Stimulated activated CD4-positive, alpha-beta T cell treated with anti-CD3 and anti-CD28 coated beads, TNF-alpha, amount 100 ng/mL, for 1 hour (primary cell): ENCODE results near the gene LDLRAD4.
"Not testable (repeated sequence)": the region's sequence is repeated elsewhere in the genome, so short reads cannot be mapped to it uniquely, and the experiment has no call there.

Experiments
- DNase-seq, 3 donors: peaks; one replicate each; pipeline ENCODE4 v3.0.0-alpha.2; 2020; ENCODE audit warnings: low read depth in 3 of 3, low spot score in 1 of 3

The LDLRAD4 gene

DNA sequence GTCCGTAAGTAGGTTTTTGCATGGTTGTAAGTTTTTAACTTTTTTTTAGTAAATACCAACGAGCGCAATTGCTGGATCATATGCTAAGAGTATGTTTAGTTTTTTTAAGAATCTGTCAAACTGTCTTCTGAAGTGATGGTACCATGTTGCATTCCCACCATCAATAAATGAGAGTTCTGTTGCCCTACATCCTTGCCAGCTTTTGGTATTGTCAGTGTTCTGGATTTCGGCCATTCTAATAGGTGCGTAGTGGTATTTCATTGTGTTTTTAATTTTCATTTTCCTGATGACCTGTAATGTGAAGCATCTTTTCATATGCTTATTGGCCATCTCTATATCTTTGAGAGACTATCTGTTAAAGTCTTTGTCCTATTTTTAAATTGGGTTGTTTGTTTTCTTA lies 114.3 kb downstream of the LDLRAD4 start:
- no peak for DNase-seq

- DNase-seq, result no peak
Observed at GRCh38 chr18:13335903-13336302, 117.3 kb downstream of the LDLRAD4 start.

DNA sequence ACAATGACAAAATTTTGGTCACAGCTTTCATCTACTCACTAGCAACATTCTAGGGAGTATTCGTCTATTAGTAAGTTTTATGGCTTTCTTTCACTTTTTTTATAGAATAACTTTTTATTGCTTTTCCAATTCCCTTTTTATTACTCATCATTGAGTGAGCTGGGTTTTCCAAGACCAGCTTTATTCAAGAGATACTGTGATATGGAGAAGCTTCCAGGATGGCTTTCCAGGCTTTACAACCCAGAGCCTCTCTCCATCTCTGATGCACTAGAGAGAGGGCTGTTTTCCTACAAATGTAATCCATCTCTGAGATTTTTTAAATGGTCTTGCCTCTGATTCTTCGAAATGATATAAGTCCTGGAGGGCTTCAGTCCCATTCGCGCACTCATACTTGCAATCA lies 118.3 kb downstream of the LDLRAD4 start:
- DNase-seq, result no peak

DNA sequence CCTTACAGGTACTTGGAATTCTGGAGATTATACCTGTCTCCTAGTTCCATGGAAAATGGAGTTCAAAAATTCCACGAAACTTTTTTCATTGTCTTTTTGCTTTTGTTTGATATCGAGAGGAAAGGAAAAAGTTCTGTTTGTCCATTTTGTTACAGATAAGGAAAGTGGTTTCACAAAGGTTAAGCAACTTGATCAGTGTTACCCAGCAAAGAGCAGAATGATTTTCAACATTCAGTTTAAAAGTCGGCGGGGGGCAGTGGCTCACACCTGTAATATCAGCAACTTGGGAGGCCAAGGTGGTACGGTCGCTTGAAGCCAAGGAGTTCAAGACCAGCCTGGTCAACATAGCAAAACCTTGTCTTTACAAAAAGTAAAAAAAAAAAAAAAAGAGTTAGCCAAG lies 118.8 kb downstream of the LDLRAD4 start:
- no peak for DNase-seq

GRCh38 chr18:13338318-13338717 lies 119.8 kb downstream of the LDLRAD4 start:
- no peak for DNase-seq

GRCh38 chr18:13339653-13340052 lies 121.1 kb downstream of the LDLRAD4 start:
- no peak for DNase-seq

GRCh38 chr18:13346449-13346848 lies 127.9 kb downstream of the LDLRAD4 start:
- DNase-seq, result not testable (repeated sequence)

DNA sequence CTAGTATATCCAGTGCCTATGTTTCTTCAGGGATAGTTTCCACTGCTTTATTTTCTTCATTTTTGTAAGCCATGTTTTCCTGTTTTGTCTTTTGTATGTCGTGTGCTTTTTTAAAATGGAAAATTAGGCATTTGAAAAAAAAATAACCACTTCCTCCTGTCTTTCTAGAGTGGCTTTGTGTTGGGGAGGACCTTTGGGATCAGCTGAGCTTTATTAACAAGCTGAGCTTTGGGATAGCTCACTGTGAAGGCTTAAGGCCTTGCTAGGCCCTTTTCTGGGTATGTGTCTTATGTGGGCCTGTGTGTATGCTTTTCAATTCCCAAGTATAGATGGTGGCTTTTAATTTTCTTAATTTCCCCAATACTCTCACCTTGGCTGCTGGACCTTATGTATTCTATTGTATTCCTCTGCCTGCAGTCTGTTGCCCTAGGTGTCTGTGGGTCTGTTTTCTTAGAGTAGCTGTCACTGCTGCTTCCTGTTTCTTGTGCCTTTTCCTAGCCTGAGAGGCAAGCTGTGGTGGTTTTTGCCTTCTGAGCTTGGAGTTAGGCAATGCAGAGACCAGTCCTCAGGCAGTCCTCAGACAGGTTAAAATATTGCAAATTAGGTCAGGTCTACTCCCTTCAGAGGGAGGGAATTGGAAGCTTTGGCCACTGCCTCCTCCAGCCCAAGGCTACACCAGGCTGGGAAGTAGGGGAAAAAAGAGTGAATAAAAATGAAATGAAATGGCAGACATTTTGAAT lies 134.7 kb downstream of the LDLRAD4 start:
- DNase-seq, result no peak

DNA sequence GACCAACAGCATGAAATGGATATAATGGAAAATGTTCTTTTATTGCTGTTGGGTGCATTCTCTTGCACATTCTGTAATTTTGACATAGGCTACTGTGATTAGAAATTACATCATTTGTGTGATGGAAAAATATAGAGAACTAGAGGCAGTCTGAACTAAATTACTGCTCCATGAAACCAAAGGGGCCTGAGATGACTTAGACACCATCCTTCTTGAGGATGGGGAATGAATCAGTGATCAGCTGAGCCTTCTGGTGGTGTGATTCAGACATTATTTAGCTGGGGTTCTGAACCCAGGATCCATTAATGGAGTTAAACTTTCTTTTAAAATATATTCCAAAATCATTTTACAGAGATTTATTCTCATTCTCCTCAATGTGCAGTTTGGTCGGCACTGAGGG lies 135.8 kb downstream of the LDLRAD4 start:
- no peak for DNase-seq

DNA sequence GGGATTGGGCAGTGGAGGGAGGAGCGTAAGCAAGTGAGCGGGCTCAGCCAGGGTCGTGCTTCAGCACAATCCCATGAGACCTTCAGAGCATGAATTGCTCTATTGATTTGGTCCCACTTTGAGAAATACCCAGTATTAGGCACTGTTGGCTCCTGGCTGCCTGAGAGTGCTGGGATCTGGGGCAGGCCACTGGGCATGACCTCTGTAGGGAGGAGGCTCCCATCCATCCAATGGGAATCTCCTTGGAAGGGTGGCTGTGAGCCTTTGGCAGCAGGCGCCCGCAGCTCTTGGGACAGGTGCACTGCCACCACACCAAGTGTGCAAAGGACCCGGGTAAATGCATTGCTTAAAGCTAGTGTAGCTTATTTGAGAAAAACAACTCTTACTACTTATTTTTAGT lies 137.5 kb downstream of the LDLRAD4 start:
- DNase-seq, result no peak

DNA sequence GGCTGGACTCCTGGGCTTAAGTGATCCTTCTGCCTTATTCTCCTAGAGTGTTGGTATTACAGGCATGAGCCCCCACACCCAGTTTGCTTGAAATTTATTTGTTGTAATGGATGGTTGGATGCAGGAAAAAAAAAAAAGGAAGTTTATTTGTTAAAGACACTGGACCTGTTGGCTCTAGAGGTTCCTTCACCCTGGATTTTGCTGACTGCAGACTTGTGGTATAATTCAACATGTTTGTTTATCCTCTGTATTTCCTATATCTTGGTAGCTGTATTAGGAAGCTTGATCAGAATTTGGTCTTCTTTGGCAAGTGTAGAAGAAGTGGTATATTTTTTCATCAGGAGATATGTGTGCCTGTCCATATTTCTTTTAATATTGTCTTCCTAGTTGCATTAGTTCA lies 138.7 kb downstream of the LDLRAD4 start:
- no peak for DNase-seq

GRCh38 chr18:13359210-13359609 lies 140.7 kb downstream of the LDLRAD4 start:
- no peak for DNase-seq

DNA sequence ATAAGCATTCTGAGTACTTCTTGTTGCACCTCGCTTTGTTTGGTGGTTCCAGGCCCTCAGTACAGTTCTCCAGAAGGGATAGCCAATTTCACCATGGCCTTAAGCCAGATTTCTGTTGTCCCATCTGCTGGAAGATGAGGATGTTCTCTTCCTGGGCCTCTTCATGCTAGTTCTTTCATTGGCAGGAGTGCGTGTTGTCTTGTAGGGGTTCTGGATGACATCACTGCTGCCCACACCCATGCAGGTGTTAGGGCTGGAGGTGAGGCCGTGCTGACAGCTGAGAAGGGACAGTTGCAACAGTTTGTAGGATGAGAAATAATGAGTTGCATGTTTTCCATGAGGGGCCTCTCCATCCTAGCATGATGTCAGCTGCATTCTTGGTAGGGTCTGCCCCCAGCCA lies 142.9 kb downstream of the LDLRAD4 start:
- DNase-seq, result no peak

- DNase-seq, result no peak
Observed at GRCh38 chr18:13362051-13362450, 143.5 kb downstream of the LDLRAD4 start.

- no peak for DNase-seq
Observed at GRCh38 chr18:13362607-13363006, 144.0 kb downstream of the LDLRAD4 start.

- no peak for DNase-seq
Observed at GRCh38 chr18:13363359-13363758, 144.8 kb downstream of the LDLRAD4 start.

GRCh38 chr18:13364721-13365205 lies 146.2 kb downstream of the LDLRAD4 start:
- DNase-seq, result no peak

GRCh38 chr18:13366131-13366530 lies 147.6 kb downstream of the LDLRAD4 start:
- DNase-seq, result no peak

DNA sequence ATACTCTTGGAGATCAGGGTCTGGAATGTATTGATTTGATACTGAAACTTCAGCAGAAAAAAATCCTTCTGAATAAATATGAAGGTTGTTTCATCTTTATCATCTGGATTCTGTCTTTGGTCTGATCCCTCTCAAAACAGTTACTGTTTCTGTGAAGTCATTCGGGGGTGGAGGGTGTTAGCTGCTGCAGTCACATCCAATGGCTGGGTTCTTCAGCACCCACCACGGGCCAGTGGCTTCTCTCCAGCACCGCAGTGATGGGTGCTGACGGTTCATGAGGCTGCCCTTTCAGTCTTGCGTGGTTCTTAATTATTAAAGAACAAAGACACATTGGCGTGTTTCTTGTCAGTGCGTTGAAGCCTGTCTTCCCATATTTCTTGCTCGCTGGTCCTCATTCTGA lies 148.0 kb downstream of the LDLRAD4 start:
- DNase-seq, result no peak

DNA sequence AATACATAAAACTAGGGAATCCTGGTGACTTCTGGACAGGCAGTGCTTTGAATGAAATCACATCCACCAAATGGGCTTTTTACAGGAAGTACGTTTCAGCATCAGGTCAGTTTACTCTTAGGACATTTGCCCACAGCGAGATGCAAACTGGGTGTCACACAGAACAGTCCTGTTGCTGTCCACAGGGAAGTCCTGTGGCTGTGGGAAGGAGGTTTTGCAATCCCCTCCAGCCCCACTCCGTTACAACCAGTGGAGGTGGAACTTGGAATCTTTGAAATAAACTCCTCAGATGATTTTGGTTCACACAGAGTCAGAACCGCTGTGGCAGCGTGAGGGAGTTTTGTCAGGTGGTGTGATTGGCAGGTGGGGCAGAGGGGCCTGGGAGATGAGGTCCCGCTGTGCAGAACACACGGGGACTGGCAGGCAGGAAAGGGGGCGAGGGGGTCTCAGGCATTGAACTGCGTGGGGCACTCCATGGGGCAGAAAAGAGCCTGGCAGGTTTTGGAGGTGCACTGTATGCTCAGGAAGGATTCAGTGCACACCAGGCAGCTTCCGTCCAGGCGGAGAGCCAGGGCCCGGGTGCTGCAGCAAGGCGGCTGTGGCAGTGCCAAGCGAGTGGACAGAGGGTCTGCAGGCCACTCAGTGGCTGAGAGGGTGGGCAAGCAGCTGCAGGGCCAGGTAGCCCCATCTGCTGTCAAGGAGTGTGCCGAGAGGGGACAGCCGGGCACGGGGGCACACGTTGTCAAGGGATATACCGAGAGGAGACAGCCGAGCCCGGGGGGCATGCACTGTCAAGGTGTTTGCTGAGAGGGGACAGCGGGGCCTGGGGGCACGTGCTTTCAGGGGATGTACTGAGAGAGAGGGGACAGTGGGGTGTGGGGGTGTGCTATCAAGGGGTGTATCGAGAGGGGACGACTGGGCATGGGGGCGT lies 148.7 kb downstream of the LDLRAD4 start:
- no peak for DNase-seq

GRCh38 chr18:13368080-13368813 lies 149.7 kb downstream of the LDLRAD4 start:
- DNase-seq, result no peak

- DNase-seq, result no peak
Observed at GRCh38 chr18:13369353-13369752, 150.8 kb downstream of the LDLRAD4 start.
